ENCODE data around the gene FHIP1B. TPM values are rescaled to one million over a fixed set of nuclear protein-coding genes. Genes with fewer than 3 reads are reported as not detected.

Gene FHIP1B
- total and polyA plus RNA-seq, 11 donors: 13.1 to 30.3 (median 16.3) TPM

GRCh38 chr11:6216501-6216900 is 17.9 kb downstream of the FHIP1B start:
- Histone ChIP-seq H3K4me3 (no peak overlapping the region), H3K27ac (no peak overlapping the region), H3K27me3 (no peaks in the 10 kb centered on the region), H3K36me3 (peaks cover 0 to 100% (median 96%) of the 10 kb centered on the region in 9 donors), H3K4me1 (peaks cover 0 to 24% (median 0%) of the 10 kb centered on the region in 12 donors), H3K9me3 (no peaks in the 10 kb centered on the region)
- TF ChIP-seq POLR2A (IDR thresholded peaks at IDR 0.05): no peak
- TF ChIP-seq CTCF (IDR thresholded peaks at IDR 0.05): no peak
- intact Hi-C loops (cut with DNase I): no loop called here
- DNase-seq (no peak), ATAC-seq (no peak)
- WGBS, 4 donors: 90 to 95% (median 94%) methylated on average over 4 of the region's 4 CpGs

- TF ChIP-seq POLR2A (IDR thresholded peaks at IDR 0.05) (no peak), CTCF (IDR thresholded peaks at IDR 0.05) (no peak)
- Histone ChIP-seq H3K27ac (no peak overlapping the region), H3K27me3 (no peaks in the 10 kb centered on the region), H3K4me1 (peaks cover 0 to 10% (median 0%) of the 10 kb centered on the region in 12 donors), H3K4me3 (no peak overlapping the region), H3K9me3 (no peaks in the 10 kb centered on the region), H3K36me3 (peaks cover 0 to 100% (median 99%) of the 10 kb centered on the region in 9 donors)
- intact Hi-C loops (cut with DNase I): no loop called here
- DNase-seq (no peak), ATAC-seq (no peak)
- WGBS, 4 donors: 95 to 97% (median 95%) methylated on average over 9 to 10 of the region's 10 CpGs
Measured at GRCh38 chr11:6214530-6214929, 19.9 kb downstream of the FHIP1B start.

GRCh38 chr11:6210274-6210955 is 24.0 kb downstream of the FHIP1B start:
- Histone ChIP-seq H3K4me1 (no peaks in the 10 kb centered on the region), H3K4me3 (no peak overlapping the region), H3K9me3 (no peaks in the 10 kb centered on the region), H3K27me3 (no peaks in the 10 kb centered on the region), H3K27ac (no peak overlapping the region), H3K36me3 (peaks cover 0 to 98% (median 83%) of the 10 kb centered on the region in 9 donors)
- DNase-seq (no peak), ATAC-seq (no peak)
- TF ChIP-seq CTCF (IDR thresholded peaks at IDR 0.05): no peak
- no peak for TF ChIP-seq POLR2A (IDR thresholded peaks at IDR 0.05)
- intact Hi-C loops (cut with DNase I): no loop called here
- WGBS, 4 donors: 97 to 98% (median 97%) methylated on average over 9 of the region's 9 CpGs

GRCh38 chr11:6209801-6210200 is 24.6 kb downstream of the FHIP1B start:
- Histone ChIP-seq H3K9me3 (no peaks in the 10 kb centered on the region), H3K36me3 (peaks cover 0 to 98% (median 82%) of the 10 kb centered on the region in 9 donors), H3K27me3 (no peaks in the 10 kb centered on the region), H3K4me1 (peaks cover 0 to 3% (median 0%) of the 10 kb centered on the region in 12 donors), H3K4me3 (no peak overlapping the region), H3K27ac (no peak overlapping the region)
- no peak for ATAC-seq
- WGBS, 4 donors: 92 to 99% (median 96%) methylated on average over 7 to 12 of the region's 12 CpGs
- DNase-seq: no peak
- TF ChIP-seq POLR2A (IDR thresholded peaks at IDR 0.05) (no peak), CTCF (IDR thresholded peaks at IDR 0.05) (no peak)
- intact Hi-C loops (cut with DNase I): no loop called here

All from heart left ventricle (tissue), 16 donors.